Adrenal gland (tissue), 12 donors: ENCODE results near the gene RPUSD4. TPM values are rescaled to one million over a fixed set of nuclear protein-coding genes. Genes with fewer than 3 reads are reported as not detected.

Experiments used
- DNase-seq, 7 donors: peaks; one replicate each; pipeline ENCODE4 v3.0.0-alpha.2; 2019 to 2020
- H3K27ac ChIP-seq, 5 donors: fragments of 200-600 bp; sonication (generic) in 4 of 5; 1 replicate in 3 of 5; 2 replicates in 2 of 5; pipeline versions ENCODE4 v1.5.1 to v1.8.0; 2016 to 2020; ENCODE audit warnings: mild to moderate bottlenecking in 1 of 5
- H3K27me3 ChIP-seq: fragments of 200-600 bp; 2 replicates; pipeline ENCODE4 v1.8.0; 2021
- H3K36me3 ChIP-seq, 2 donors: fragments of 200-600 bp; replicated peaks in 1 of 2; 1 replicate in 1 of 2; 2 replicates in 1 of 2; pipeline versions ENCODE4 v1.5.1 to v1.8.0; 2018 to 2022
- H3K4me1 ChIP-seq, 2 donors: fragments of 200-600 bp; replicated peaks in 1 of 2; 1 replicate in 1 of 2; 2 replicates in 1 of 2; pipeline versions ENCODE4 v1.5.1 to v1.8.0; 2018 to 2021
- H3K4me3 ChIP-seq, 4 donors: fragments of 200-600 bp; sonication (generic) in 3 of 4; one replicate each; pipeline ENCODE4 v1.5.1; 2016 to 2018
- H3K9me3 ChIP-seq, 3 donors: fragments of 200-600 bp; sonication (generic) in 1 of 3; replicated peaks in 1 of 3; 1 replicate in 2 of 3; 2 replicates in 1 of 3; pipeline versions ENCODE4 v1.5.1 to v1.8.0; 2016 to 2021
- CTCF ChIP-seq, 6 experiments: fragments of 450-650 bp in 4 of 6; fragments of 200-600 bp in 2 of 6; sonication (generic) in 1 of 6; IDR thresholded peaks; 1 replicate in 5 of 6; 2 replicates in 1 of 6; pipeline versions ENCODE4 v1.5.1 to v1.8.0; 2016 to 2021; ENCODE audit warnings: antibody characterized with exemption in 6 of 6, mild to moderate bottlenecking in 2 of 6, moderate library complexity in 1 of 6
- POLR2A ChIP-seq, 2 donors: fragments of 450-650 bp; IDR thresholded peaks; one replicate each; pipeline ENCODE4 v1.6.1; 2017; ENCODE audit warnings: antibody characterized with exemption in 2 of 2, mild to moderate bottlenecking in 2 of 2, moderate library complexity in 1 of 2
- WGBS, 4 donors: extraction: QIAGEN DNeasy Blood & Tissue Kit in 2 of 4; methylation state at CpG; one replicate each; pipeline versions ENCODE4 v1.1.5 to v1.1.7; 2013 to 2017; 5-methylcytosine and 5-hydroxymethylcytosine counted together
- intact Hi-C, 2 donors: fragments of 100-400 bp; cut with DNase I; formaldehyde crosslinking; loops; one replicate each; pipeline versions ENCODE4 v1.14.1 to v1.15.0; 2022 to 2023
- polyA plus RNA-seq, 3 donors: library from polyadenylated mRNA; stranded (reverse); fragments of 200-250 nt in 2 of 3; fragments of 350-450 nt in 1 of 3; fragmentation: Illumina TruSeq in 1 of 3; extraction: RNeasy Lipid Tissue Mini Kit (QIAGEN cat#74804) in 1 of 3; gene quantifications; one replicate each; pipeline ENCODE4 v1.2.3, GENCODE V29; 2013 to 2014
- total RNA-seq, 9 donors: library from RNA; depleted of rRNA in 4 of 9; stranded (reverse); fragments of >200 nt in 4 of 9; fragments of 120-200 nt in 1 of 9; fragmentation: NEBNext Ultra II Directional in 1 of 9; extraction: Animal tissue kit (Norgen Biotek cat#: 25700) in 1 of 9; gene quantifications; one replicate each; pipeline versions ENCODE4 v1.1.0 to v1.2.4, GENCODE V29; 2013 to 2023
- donor health status: healthy with polysubstance abuse.
- donor health status: Bipolar disorder and iron deficiency.
- donor health status: DM: yes; HTN: yes; CAD: no.
- donor health status: DM: no; HTN: no; CAD: no.
- donor health status: DM: no; HTN: no; CAD: no.
- donor health status: DM: yes; HTN: yes; CAD: no.

RPUSD4 gene
- total and polyA plus RNA-seq, 12 donors = 10.6 to 27.5 (median 19.5) TPM

GRCh38 chr11:126217491-126217890, 6.0 kb upstream of the RPUSD4 start:
- Histone ChIP-seq H3K27ac (no peak overlapping the region), H3K4me1 (peaks cover 0 to 18% of the 10 kb centered on the region in 2 donors), H3K9me3 (no peaks in the 10 kb centered on the region), H3K27me3 (no peaks in the 10 kb centered on the region), H3K36me3 (no peaks in the 10 kb centered on the region), H3K4me3 (no peak overlapping the region)
- intact Hi-C loops = loop anchor here in 1 of 2 donors (10.0 kb wide), 1 partner anchor 47 kb away; the partner anchor contains the start of genes FOXRED1 and SRPRA
- no peak for DNase-seq
- TF ChIP-seq POLR2A (IDR thresholded peaks at IDR 0.05) (no peak), CTCF (IDR thresholded peaks at IDR 0.05) (no peak)
- 62 to 82% (median 78%) methylated on average over 1 of the region's 1 CpG for WGBS, 4 donors

DNA sequence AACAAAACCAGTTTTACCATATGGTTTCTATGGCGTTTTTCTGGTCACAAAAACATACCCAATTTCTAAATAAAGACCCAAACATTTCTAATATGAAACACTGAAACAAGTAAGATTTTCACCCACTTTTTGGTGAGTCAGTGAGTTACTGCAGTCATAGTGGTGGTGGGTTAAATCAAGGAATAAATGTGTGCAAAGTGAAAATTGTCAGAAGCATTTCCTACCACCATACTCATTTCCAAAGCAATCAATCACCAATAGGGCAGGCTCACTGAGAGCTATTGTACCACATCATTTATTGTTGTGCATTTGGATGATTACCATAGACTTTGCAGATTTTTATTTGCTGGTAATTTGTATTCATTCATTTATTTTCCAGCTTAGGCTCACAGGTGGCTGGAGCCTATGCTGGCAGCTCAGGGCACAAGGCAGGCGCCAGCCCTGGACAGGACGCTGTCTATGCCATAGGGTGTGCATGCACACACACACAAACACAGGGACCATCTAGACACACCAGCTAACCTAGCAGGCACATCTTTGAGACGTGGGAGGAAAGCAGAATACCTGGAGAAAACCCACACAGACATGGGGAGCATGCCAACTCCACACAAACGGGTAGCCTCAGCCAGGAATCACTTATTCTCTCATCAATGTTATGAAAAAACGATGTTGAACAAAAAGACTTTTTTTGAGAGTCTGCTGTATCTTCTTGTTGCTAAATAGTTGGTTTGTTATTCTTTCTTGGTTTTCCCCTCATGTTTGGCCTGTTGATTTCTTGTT, 5.3 kb upstream of the RPUSD4 start:
- Histone ChIP-seq H3K36me3 (no peaks in the 10 kb centered on the region), H3K9me3 (no peaks in the 10 kb centered on the region), H3K27me3 (no peaks in the 10 kb centered on the region), H3K27ac (no peak overlapping the region), H3K4me1 (peaks cover 0 to 21% of the 10 kb centered on the region in 2 donors), H3K4me3 (no peak overlapping the region)
- 82 to 90% (median 87%) methylated on average over 6 of the region's 6 CpGs for WGBS, 4 donors
- intact Hi-C loops = loop anchor here in 1 of 2 donors (10.0 kb wide), 1 partner anchor 48 kb away; the partner anchor contains the start of genes FOXRED1 and SRPRA
- no peak for DNase-seq
- TF ChIP-seq POLR2A (IDR thresholded peaks at IDR 0.05) (no peak), CTCF (IDR thresholded peaks at IDR 0.05) (no peak)

- no peak for DNase-seq
- Histone ChIP-seq H3K27ac (no peak overlapping the region), H3K9me3 (no peaks in the 10 kb centered on the region), H3K36me3 (peaks cover 0 to under 1% of the 10 kb centered on the region in 2 donors), H3K27me3 (no peaks in the 10 kb centered on the region), H3K4me1 (peaks cover 4 to 27% of the 10 kb centered on the region in 2 donors), H3K4me3 (no peak overlapping the region)
- intact Hi-C loops = loop anchor here (5.0 to 10.0 kb wide), 2 partner anchors 50 to 52 kb away; partner anchors contain the start of genes FOXRED1 (in 2 of the 2) and SRPRA (in 2 of the 2)
- 46 to 65% (median 51%) methylated on average over 6 of the region's 6 CpGs for WGBS, 4 donors
- TF ChIP-seq POLR2A (IDR thresholded peaks at IDR 0.05) (no peak), CTCF (IDR thresholded peaks at IDR 0.05) (no peak)
These were observed 3.4 kb upstream of the RPUSD4 start for GRCh38 chr11:126214841-126215240.

- Histone ChIP-seq H3K27ac (no peak overlapping the region), H3K36me3 (peaks cover 0 to 5% of the 10 kb centered on the region in 2 donors), H3K4me3 (no peak overlapping the region), H3K4me1 (peaks cover 4 to 27% of the 10 kb centered on the region in 2 donors), H3K9me3 (no peaks in the 10 kb centered on the region), H3K27me3 (no peaks in the 10 kb centered on the region)
- TF ChIP-seq CTCF (IDR thresholded peaks at IDR 0.05) = no peak
- TF ChIP-seq POLR2A (IDR thresholded peaks at IDR 0.05) = no peak
- 49 to 88% (median 79%) methylated on average over 2 of the region's 2 CpGs for WGBS, 4 donors
- intact Hi-C loops = loop anchor here (5.0 to 10.0 kb wide), 2 partner anchors 50 to 53 kb away; partner anchors contain the start of genes FOXRED1 (in 2 of the 2) and SRPRA (in 2 of the 2)
- no peak for DNase-seq
These were observed 3.0 kb upstream of the RPUSD4 start for GRCh38 chr11:126214441-126214840.
